Prostate gland (tissue), 2 donors: Measurements from ENCODE around the gene ALDH1B1. TPM values are rescaled to one million over a fixed set of nuclear protein-coding genes. Genes with fewer than 3 reads are reported as not detected.

ENCODE experiments used
- DNase-seq: peaks from one replicate; pipeline ENCODE4 v3.0.0-alpha.2; 2019; ENCODE audit warnings: low spot score
- H3K27ac ChIP-seq, 2 donors: fragments of 200-600 bp; sonication (generic); 2 replicates each; pipeline ENCODE4 v1.5.1; 2017 to 2019
- H3K27me3 ChIP-seq: fragments of 200-600 bp; sonication (generic); replicated peaks from 2 replicates; pipeline ENCODE4 v1.5.1; 2019; ENCODE audit not compliant: insufficient read depth
- H3K36me3 ChIP-seq, 2 donors: fragments of 200-600 bp; sonication (generic); 1 replicate in 1 of 2; 2 replicates in 1 of 2; pipeline versions ENCODE4 v1.5.1 to v1.8.1; 2017 to 2019
- H3K4me1 ChIP-seq: fragments of 200-600 bp; sonication (generic); replicated peaks from 2 replicates; pipeline ENCODE4 v1.5.1; 2019
- H3K4me3 ChIP-seq, 2 donors: fragments of 200-600 bp; sonication (generic); 2 replicates each; pipeline ENCODE4 v1.5.1; 2017 to 2019
- H3K9me3 ChIP-seq: fragments of 200-600 bp; sonication (generic); 2 replicates; pipeline ENCODE4 v1.5.1; 2017
- CTCF ChIP-seq, 4 experiments: fragments of 200-600 bp in 2 of 4; fragments of 450-650 bp in 2 of 4; sonication (generic) in 2 of 4; IDR thresholded peaks; 1 replicate in 3 of 4; 2 replicates in 1 of 4; pipeline ENCODE4 v1.5.1; 2016 to 2019; ENCODE audit warnings: antibody characterized with exemption in 4 of 4, mild to moderate bottlenecking in 2 of 4, moderate library complexity in 2 of 4
- POLR2A ChIP-seq: fragments of 450-650 bp; IDR thresholded peaks from one replicate; pipeline ENCODE4 v1.6.1; 2016; ENCODE audit warnings: antibody characterized with exemption, mild to moderate bottlenecking
- POLR2AphosphoS5 ChIP-seq: sonication (generic); formaldehyde crosslinking; IDR thresholded peaks from one replicate; pipeline ENCODE4 v1.6.1; 2017; ENCODE audit warnings: antibody characterized with exemption
- WGBS: methylation state at CpG from one replicate; pipeline ENCODE4 v1.1.5; 2018; 5-methylcytosine and 5-hydroxymethylcytosine counted together
- intact Hi-C: fragments of 100-400 bp; cut with DNase I; formaldehyde crosslinking; loops from one replicate; pipeline ENCODE4 v1.14.2; 2022
- total RNA-seq, 2 donors: library from RNA; depleted of rRNA; stranded (reverse); fragments of >200 nt; gene quantifications; one replicate each; pipeline ENCODE4 v1.1.0, GENCODE V29; 2016

Gene ALDH1B1
- total RNA-seq, 2 donors from 2014 or later: 42.5 to 88.8 TPM

GRCh38 chr9:38412751-38413150 lies 20.2 kb downstream of the ALDH1B1 start:
- no peaks in the 10 kb centered on the region for H3K27me3 ChIP-seq

GRCh38 chr9:38413283-38413682 lies 20.8 kb downstream of the ALDH1B1 start:
- H3K4me1 ChIP-seq: no peaks in the 10 kb centered on the region
- H3K9me3 ChIP-seq: no peaks in the 10 kb centered on the region
- intact Hi-C loops: no loop called here
- whole genome bisulfite sequencing: 85% methylated on average over 7 of the region's 7 CpGs
- no peaks in the 10 kb centered on the region for H3K27me3 ChIP-seq
- no peaks in the 10 kb centered on the region for H3K36me3 ChIP-seq
- no peak overlapping the region for H3K27ac ChIP-seq
- no peak overlapping the region for H3K4me3 ChIP-seq
- no peak for DNase-seq
- TF ChIP-seq POLR2A: no peak
- no peak for TF ChIP-seq CTCF (IDR thresholded peaks at IDR 0.05)
- TF ChIP-seq POLR2AphosphoS5: no peak

More at GRCh38 chr9:38412751-38413150, 20.2 kb downstream of the ALDH1B1 start:
- Histone ChIP-seq H3K36me3 (no peaks in the 10 kb centered on the region), H3K9me3 (no peaks in the 10 kb centered on the region), H3K4me3 (no peak overlapping the region), H3K4me1 (no peaks in the 10 kb centered on the region), H3K27ac (no peak overlapping the region)
- intact Hi-C loops: no loop called here
- DNase-seq: no peak
- TF ChIP-seq CTCF (IDR thresholded peaks at IDR 0.05): no peak
- no peak for TF ChIP-seq POLR2A
- no peak for TF ChIP-seq POLR2AphosphoS5
- WGBS: 76% methylated on average over 6 of the region's 6 CpGs

GRCh38 chr9:38414040-38414723 lies 21.7 kb downstream of the ALDH1B1 start:
- WGBS: 51% methylated on average over 20 of the region's 24 CpGs
- TF ChIP-seq CTCF (IDR thresholded peaks at IDR 0.05) (no peak), POLR2AphosphoS5 (no peak), POLR2A (no peak)
- no peaks in the 10 kb centered on the region for H3K4me1 ChIP-seq
- DNase-seq: no peak
- H3K27ac ChIP-seq: no peak overlapping the region
- H3K9me3 ChIP-seq: no peaks in the 10 kb centered on the region
- no peaks in the 10 kb centered on the region for H3K27me3 ChIP-seq
- H3K36me3 ChIP-seq: no peaks in the 10 kb centered on the region
- intact Hi-C loops: no loop called here
- no peak overlapping the region for H3K4me3 ChIP-seq

GRCh38 chr9:38415856-38416255 lies 23.4 kb downstream of the ALDH1B1 start:
- intact Hi-C loops: no loop called here
- no peak for DNase-seq

GRCh38 chr9:38416461-38416860 lies 24.0 kb downstream of the ALDH1B1 start:
- no peaks in the 10 kb centered on the region for H3K36me3 ChIP-seq
- no peak for DNase-seq
- H3K4me1 ChIP-seq: no peaks in the 10 kb centered on the region
- no peaks in the 10 kb centered on the region for H3K9me3 ChIP-seq
- no peak overlapping the region for H3K4me3 ChIP-seq
- TF ChIP-seq CTCF (IDR thresholded peaks at IDR 0.05): no peak
- no peak for TF ChIP-seq POLR2AphosphoS5
- TF ChIP-seq POLR2A: no peak
- H3K27ac ChIP-seq: no peak overlapping the region
- H3K27me3 ChIP-seq: no peaks in the 10 kb centered on the region
- WGBS: 66% methylated on average over 4 of the region's 4 CpGs
- intact Hi-C loops: no loop called here

More at GRCh38 chr9:38415856-38416255, 23.4 kb downstream of the ALDH1B1 start:
- Histone ChIP-seq H3K4me3 (no peak overlapping the region), H3K4me1 (no peaks in the 10 kb centered on the region), H3K36me3 (no peaks in the 10 kb centered on the region), H3K27me3 (no peaks in the 10 kb centered on the region), H3K27ac (no peak overlapping the region), H3K9me3 (no peaks in the 10 kb centered on the region)
- no peak for TF ChIP-seq POLR2AphosphoS5
- WGBS: 96% methylated on average over 8 of the region's 8 CpGs
